Activated CD8-positive, alpha-beta memory T cell treated with anti-CD3 and anti-CD28 coated beads for 1 hour (primary cell): ENCODE data around the gene SIPA1L3.
"Not testable (repeated sequence)": the region's sequence is repeated elsewhere in the genome, so short reads cannot be mapped to it uniquely, and the experiment has no call there.

Experiments used
- DNase-seq, 2 donors: peaks; one replicate each; pipeline ENCODE4 v3.0.0-alpha.2; 2020; ENCODE audit warnings: low read depth in 1 of 2; ENCODE audit errors: extremely low read depth in 1 of 2

The SIPA1L3 gene

DNA sequence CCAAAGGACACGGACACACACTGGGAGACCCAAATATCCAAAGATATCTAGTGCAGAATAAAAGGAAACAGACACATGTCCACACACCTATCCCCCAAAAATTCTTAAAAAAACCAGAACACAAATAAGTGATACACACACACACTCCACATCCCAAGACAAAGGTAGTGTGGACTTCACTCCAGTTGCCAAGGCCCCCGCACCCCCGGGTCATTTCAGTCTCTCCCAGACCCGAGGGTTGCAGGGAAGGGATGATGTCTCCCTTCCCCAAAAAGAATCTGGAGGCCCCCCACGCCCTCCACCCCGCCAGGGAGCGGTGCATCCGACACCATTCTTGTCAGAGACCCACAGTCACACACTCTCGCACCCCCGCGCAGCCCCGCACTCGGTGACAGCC is 316.6 kb downstream of the SIPA1L3 start:
- no peak for DNase-seq

DNA sequence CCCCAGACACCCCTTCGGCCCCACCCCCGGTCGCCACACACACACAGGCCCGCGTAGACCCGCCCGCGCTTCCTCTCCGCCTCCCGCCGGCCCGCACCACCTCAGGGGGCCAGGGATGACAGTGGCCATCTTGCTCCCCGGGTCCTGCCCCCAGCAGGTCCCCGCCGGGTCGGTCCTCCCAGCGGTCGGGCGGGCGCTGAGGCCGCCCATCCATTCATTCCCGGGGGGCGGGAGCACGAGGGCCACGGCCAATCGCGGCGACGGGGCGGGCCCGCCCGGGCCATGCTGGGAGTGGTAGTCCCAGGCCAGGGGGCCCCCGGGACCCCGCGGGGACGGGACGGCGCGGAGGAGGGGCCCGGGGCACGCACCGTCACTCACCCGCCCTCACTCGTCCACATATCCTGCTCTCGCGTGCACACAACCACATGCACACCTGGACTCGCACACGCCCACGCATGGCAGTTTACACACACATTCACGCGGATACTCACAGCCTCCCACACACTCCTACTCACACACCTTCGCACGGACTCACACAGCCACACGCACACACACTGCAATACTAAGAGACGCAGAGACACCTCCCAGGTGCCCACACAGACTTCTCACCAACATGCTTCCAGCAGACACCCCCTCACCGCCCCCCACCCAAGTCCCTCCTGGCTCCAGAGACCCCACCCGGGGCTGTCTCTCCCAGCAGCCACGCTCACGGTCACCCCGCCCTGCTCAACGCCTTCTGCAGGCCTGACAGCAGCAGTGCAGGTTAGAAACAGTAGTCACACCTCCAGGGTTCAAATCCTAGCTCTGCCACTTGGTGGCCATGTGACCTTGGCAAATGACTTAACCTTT is 317.2 kb downstream of the SIPA1L3 start, which contains the start of gene DPF1:
Gene DPF1, minus strand, starts transcription at position 209 of the 849 bp plus-strand sequence. Its CDS starts 80 bp downstream, at position 129.
- DNase-seq: peak in 1 of 2 donors; percentile 14

DNA sequence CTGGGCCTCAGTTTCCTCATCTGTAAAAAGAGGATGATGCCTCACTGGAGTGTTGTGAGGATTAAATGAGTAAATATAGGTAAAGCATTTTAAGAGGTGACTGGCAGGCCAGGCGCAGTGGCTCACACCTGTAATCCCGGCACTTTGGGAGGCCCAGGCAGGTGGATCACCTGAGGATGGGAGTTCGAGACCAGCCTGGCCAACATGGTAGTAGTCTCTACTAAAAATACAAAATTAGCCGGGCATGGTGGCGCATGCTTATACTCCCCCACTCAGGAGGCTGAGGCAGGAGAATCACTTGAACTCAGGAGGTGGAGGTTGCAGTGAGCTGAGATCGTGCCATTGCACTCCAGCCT is 317.8 kb downstream of the SIPA1L3 start:
- not testable (repeated sequence) for DNase-seq

DNA sequence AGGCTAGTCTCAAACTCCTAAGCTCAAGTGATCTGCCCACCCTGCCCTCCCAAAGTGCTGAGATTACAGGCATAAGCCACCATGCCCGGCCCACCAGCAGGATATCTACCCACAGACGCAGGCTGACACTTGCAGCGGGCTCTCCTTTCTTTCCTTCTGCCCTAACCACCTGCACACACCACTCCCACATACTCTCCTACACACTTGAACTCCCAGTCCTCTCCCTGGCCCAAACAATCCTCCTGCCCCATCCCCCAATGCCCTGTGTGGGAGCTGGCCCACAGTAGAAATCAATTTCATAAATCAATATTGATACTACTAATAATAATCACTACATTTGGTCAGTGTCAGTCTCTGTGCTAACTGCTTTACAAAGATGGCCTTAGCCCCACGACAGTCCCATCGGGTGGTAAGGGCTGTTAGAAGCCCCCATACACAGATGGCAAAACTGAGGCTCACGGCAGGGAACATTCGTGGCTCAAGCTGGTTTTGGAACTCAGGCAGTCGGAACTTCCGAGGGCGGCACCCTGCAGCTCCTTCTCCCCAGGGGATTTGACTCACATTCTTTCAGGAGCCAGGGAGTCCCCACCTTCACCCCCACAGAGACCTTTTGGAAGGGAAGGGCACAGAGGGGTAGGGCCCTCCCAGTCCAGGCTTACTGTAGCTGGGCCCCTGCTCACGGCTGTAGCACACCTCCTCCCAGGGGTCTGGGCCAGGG is 320.4 kb downstream of the SIPA1L3 start:
- DNase-seq: no peak

DNA sequence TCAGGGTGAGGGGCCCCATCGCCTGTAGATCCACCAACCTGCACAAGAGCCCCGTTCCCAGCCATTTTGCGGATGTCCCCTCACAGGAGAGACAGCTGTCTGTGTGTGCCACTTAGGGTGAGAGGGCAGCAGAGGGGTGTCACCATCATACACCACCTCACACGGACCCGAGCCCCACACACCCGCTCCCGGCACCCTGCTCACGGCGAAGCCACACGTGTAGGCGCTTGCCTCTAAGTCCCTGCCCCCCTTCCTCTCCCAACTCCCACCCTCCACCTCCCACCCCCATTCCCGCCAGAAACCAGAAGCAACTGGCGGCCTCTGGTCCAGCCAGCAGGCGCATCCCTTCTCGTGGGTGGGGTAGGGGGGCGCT is 321.0 kb downstream of the SIPA1L3 start:
- DNase-seq: no peak

DNA sequence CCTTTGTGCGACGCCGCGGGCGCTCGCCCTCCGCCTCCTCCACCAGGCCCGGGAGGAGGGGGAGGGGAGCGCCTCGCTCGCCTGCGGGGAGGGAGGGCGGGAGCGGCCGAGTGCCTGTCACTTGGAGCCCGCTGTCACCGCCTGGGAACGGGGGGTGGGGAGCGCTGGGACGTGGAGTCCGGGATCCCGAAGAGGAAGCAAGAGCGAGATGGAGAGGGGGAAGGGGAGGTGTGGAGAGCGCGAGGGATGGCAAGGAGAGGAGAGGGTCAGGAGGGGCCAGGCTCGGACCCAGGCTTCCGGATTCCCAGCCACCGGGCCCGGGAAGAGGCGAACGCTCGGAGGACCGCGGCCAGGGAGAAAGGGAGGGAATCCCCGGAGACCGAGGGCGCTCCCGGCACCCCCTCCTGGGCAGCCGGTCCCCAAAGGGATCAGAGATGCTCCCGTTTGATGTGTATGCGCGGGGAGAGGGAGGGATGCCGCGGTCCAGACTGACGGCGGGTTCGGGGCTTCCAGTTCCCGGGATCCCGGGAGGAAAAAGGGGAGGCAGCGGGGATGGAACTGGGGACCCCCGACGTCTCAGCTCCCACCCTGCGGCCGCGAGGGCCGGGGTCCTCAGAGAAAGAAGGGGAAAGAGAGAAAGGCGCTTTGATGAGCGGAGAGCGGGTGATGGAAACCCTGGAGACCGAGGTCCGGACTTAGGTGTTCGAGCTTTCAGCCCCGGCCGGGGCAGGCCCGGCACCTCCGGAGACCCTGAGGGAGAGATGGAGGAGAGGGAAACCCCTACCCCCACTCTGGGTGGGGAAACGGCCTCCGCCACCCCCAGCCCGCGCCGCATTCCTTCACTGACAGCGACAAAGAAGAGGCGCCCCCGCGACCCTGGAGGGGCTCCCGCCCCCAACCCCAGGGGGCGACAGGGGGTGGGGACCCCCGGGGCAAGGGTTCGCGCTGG is 321.8 kb downstream of the SIPA1L3 start:
- DNase-seq: no peak

DNA sequence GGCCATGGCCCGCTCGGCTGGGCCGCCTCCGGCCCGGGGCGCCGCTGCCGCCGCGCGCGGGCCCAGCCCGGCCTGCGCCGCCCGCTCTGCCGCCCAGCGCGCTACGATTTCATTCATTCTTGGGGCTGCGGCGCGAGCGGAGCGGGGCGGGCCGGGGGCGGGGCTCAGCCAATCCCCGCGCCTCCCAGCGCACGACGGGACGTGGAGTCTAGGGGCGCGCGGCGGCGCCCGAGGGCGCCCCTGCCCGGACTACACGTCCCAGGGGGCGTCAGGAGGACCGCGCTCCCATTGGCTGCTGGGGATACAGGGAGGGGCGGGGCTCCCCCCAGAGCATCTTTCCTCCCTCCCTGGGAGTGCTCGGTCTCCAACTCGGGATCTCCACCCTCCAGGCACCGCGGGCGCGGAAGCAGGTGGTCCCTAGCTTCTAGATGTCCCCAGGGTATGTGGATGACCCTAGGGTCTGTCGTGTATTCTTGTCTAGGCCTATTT is 322.6 kb downstream of the SIPA1L3 start:
- peak in 1 of 2 donors; percentile 35 for DNase-seq

DNA sequence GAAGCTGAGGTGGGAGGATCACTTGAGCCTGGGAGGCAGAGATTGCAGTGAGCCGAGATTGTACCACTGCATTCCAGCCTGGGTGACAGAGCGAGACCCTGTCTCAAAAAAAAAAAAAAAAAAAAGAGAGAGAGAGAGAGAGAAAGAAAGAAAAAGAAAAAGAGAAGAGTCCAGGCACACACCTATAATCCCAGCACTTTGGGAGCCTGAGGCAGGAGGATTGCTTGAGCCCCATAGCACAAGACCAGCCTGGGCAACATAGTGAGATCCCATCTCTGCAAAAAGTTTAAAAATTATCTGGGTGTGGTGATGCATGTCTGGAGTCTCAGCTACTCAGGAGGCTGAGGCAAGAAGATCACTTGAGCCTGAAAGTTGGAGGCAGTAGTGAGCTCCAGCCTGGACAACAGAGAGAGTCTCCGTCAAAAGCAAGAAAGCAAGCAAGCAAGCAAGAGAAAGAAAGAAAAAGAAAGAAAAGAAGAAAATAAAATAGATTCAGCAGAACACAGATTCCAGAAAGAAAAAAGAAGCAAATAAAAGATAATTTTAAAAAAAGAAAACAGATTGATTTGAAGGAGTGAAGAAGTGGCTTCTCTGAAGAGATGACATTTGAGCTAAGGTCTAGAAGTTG is 323.6 kb downstream of the SIPA1L3 start:
- not testable (repeated sequence) for DNase-seq

DNA sequence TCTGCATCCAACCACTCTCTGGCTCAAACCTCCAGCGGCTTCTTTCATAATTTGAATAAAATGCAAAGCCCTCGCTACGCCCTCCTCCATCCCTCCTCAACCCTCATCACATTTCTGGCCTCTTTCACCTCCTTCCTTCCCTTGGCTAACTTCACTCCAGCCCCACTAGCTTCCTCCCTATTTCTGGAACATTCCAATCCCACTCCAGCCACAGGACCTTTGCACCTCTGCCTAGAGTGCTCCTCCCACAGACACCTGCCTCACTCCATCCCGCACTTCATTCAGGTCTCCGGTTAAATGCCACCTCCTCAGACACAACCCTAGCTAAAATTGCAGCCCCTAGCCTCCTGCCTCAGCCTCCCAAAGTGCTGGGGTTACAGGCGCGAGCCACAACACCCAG is 324.9 kb downstream of the SIPA1L3 start:
- DNase-seq: no peak

DNA sequence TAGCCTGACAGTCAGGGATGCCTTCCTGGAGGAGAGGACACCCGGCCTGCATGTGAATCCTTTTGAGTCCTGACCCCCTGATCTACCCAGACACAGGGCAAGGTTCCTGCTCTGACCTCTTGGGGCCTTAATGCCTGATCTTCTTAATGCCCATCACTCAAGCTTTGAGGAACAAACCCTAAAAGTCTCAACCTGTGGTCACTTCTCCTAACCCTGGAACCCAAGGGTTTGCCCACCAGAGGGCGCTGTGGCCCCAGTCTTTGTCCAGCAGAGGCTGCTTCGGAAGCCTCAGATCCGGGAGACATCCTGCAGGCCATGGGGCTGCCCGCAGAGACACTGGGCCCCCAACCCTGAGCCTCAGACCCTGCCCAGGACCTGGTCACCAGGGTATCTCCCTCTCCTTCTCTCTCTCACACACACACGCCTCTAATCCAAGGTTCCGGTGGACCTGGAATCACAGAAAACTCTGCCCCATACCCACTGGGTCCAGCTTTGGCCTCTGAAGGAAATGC is 326.8 kb downstream of the SIPA1L3 start:
- peak in 1 of 2 donors; percentile 69 for DNase-seq

DNA sequence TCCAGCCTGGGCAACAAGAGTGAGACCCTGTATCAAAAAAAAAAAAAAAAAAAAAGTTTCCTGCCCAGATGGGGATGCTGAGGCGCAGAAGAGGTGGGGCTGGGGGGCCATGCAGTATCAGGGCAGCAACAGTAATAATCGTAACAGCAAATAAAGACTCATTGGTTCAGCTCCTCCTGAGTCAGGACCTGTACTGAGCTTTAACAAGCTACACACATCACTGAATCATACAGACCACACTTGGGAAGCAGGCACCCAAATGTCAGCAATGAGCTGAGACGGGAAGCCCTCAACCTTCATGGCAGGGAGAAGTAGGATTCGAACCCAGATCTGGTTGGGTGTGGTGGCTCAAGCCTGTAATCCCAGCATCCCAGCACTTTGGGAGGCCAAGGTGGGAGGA is 327.6 kb downstream of the SIPA1L3 start:
- no peak for DNase-seq

DNA sequence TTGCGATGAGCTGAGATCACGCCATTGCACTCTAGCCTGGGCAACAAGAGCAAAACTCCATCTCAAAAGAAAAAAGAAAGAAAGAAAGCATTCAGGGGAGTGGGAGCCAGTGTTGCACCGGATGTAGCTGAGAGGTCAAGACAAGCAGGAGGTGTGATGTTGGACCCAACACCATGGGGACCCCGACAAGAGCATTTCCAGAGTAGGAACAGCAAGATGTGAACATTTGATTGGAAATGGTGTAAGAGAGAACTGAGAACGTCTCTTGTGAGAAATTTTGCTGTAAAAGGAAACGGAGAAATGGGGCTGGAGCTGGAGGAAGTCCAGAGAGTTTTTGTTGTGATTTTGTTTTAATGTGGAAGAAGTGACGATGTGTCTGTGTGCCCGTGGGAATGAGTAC is 332.8 kb downstream of the SIPA1L3 start:
- no peak for DNase-seq

DNA sequence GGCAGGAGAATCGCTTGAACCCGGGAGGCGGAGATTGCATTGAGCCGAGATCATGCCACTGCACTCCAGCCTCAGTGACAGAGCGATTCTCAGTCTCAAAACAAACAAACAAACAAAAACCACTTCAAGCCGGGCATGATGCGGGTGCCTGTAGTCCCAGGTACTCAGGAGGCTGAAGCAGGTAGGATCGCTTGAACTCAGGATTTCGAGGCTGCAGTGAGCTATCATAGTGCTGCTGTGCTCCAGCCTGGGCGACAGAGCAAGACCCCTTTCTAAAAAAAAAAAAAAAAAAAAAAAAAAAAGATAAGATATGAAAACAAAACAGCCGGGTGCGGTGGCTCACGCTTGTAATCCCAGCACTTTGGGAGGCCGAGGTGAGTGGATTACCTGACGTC is 336.3 kb downstream of the SIPA1L3 start:
- no peak for DNase-seq

DNA sequence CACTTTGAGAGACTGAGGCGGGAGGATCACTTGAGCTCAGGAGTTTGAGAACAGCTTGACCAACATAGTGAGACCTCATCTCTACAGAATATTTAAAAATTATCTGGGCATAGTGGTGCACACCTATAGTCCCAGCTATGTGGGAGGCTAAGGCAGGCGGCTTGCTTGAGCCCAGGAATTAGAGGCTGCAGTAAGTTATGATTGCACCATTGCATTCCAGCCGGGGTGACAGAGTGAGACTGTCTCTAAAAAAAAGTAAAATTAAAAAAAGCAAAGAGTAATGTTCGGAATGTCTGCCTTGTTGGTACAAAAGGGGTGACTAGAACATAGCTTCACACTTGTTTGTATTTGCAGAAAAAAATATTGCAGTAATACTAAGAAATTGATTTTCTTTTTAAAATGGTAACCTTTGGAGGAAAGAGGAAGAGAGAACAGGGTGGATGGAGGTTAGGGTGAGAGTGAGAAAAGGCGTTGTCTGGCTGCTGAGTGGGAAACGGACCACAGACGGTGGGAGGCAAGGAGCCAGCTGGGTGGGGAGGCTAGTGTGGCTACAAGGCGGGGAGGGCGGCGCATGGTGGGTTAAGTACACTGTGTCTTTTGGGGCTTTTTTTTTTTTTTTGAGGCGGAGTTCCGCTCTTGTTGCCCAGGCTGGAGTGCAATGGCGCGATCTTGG is 339.0 kb downstream of the SIPA1L3 start:
- DNase-seq: no peak

DNA sequence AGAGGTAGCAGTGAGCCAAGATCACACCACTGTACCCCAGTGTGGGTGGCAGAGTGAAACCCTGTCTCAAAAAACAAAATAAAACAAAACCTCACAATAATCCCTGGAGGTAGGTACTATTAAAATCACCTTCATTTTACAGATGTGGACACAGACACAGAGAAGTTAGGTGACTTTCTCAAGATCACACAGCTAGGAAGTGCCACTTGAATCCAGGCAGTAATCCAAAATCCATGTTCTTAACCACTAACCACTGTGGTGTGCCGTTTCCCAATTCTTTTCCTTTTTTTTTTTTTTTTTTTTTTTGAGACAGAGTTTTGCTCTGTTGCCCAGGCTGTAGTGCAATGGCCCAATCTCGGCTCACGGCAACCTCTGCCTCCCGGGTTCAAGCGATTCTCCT is 340.1 kb downstream of the SIPA1L3 start:
- DNase-seq: no peak

DNA sequence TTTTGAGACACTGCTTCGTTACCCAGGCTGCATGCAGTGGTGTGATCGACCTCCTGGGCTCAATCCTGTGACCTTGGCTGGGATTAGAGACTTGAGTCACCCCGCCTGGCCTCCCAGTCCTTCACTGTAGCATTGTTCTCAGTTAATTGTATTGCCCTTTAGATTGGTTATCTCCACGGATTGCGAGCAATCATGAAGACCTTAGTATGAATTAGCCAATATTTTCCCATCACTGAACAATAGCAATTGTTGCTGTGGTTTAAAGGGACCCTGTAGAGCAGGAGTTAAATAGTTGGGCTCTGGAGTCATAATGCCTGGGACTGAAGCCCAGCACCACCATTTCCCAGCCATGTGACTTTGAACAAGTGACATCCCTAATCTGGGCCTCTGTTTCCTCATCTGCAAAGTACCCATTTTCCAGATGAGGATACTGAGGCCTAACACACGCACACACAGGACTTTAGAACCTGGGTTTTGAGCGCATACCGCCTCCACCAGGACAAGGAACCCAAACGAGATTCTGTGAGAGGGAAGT is 340.8 kb downstream of the SIPA1L3 start:
- no peak for DNase-seq

DNA sequence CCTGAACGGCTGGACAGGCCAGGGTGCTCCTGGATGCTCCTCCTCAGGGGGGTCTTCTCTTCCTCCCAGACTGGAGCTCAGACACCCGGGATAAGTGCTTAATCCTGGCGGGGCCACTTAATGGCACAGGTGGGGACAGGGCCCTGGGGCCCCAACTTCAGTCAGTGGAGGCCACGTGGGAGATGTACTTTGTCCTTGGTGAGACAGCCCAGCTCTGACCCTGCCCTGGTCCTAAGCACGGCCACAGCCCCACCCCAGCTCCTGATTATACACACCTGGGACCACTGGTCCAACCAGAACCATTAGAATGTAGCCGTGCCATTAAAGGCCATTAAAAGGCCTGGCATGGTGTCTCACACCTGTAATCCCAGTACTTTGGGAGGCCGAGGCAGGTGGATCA is 341.4 kb downstream of the SIPA1L3 start:
- DNase-seq: no peak

DNA sequence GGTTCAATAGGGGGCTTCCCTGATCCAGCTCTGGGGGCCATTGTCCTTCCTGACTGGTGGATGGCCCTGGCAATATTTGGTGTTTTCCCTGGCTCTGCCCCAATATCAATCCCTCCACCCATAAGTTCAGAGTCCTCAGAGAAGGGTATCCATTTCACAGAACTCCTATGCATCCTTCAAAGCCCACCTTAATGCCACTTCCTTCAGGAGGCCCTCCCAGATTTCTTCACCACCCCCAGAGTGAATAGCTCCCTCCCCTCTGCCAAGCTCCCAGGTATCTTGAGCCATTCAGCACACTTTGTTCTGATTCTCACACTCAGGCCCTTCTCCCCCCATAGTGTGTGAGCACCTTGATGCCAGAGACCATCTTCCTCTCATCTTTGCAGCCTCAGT is 343.4 kb downstream of the SIPA1L3 start:
- no peak for DNase-seq

DNA sequence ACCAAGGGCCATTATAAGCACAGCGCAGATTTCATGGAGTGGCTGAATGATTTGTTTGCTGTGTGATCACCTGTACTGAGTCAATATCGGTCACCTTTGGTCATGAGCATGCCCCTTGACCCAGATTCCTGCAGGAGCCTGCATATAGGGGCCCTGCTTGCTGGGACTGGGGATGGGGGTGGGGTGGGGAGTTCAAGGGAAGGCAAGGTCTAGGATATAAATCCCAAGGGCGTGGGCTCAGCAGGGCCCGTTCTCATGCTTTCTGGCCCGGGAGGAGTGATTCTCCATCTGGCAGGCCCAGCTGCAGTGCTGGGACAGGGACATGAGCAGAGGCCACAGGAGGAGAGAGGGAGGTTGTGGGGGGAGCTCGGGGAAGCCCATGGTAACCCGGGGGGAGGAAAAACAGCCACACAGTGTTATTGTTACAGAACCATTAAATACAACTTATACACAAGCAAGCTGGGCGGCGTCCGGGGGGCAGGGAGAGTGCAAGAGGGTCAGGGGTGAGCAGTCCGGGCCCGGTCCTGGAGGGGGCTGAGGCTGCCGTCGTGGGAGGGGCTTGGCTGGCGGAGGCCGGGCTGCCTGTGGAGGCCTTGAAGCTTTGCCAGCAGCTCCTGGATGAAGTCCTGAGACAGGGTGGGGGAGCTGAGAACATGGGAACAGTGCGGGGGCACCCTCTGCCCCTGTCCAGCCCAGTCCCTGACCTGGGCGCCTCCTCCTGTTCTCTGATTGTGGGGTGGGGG is 344.0 kb downstream of the SIPA1L3 start:
- no peak for DNase-seq
